Endometrial microvascular endothelial cells (primary cell): ENCODE data around the gene KLHL30. TPM values are rescaled to one million over a fixed set of nuclear protein-coding genes. Genes with fewer than 3 reads are reported as not detected.

Source experiments
- in situ Hi-C: cut with HindIII; loops from 2 replicates; pipeline ENCODE4 v1.10.0; 2017; ENCODE audit warnings: low sequenced_read_pairs, low pct_unique_long_range_greater_than_20kb; ENCODE audit errors: inconsistent ontology term
- total RNA-seq: library from RNA; depleted of rRNA; stranded (reverse); fragments of >200 nt; gene quantifications from one replicate; pipeline ENCODE4 v1.2.3, GENCODE V29; 2015; ENCODE audit errors: inconsistent ontology term

The KLHL30 gene
- total RNA-seq, 1 donor from 2014 or later = not detected

DNA sequence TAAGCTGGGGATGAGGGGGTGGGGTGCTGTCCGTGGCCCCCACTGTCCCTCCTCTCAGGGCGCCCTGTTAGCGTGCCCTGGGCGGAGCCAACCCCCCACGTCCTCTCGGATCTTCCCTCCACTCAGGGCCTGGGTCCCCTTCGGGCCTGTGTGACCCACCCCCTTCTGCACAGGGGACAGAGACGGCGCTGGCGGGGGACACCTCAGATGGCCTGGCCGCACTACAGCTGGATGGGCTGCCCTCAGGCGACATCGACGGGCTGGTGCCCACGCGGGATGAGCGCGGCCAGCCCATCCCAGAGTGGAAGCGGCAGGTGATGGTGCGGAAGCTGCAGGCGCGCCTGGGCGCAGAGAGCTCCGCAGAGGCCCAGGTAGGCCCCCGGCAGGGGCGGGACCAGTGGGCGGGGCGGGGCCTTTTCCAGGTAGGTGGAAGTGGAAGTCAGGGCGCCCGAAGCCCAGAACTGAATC is 9.9 kb upstream of the KLHL30 start:
- in situ Hi-C loops = no loop called here

DNA sequence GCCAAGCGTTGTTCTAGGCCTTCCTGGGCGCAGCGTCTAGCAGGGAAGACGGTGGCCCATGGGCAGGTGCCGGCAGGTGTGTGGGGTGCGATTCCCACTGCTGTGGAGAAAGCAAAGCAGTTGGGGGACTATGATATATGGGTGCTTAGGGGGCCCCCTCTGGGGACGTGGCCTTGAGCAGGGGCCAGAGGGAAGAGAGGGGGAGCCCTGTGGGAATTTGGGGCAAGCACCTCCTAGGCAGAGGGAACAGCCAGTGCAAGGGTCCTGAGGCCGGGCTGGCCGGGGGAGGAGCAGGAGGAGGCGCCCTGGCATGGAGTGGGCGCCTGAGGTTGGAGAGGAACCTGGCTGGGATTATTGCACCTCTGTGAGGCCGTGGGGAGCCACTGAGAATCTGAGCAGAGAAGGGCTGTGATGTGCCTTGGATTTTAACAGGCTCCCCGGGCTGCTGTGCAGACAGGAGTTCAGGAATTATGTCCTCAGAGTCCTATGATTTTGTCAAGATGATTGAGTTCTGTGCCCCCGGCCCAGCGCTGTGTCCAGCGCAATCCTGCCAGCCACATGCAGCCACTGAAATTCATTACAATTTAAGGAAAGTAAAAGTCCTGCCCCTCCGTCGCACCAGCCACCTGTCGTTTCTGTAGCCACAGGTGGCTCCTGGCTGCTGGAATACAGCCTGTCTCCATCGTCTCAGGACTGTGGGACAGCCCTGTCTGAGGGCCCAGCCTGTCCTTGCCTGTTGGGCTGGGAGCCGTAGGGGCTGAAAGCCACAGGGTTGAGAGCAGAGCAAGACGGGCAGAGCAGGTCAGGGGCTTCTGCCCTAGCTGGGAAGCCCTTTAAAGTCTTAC is 9.1 kb upstream of the KLHL30 start:
- in situ Hi-C loops = no loop called here

GRCh38 chr2:238130111-238130695 is 8.3 kb upstream of the KLHL30 start:
- in situ Hi-C loops = no loop called here

- in situ Hi-C loops = no loop called here
Observed at GRCh38 chr2:238130696-238131628, 7.5 kb upstream of the KLHL30 start.

DNA sequence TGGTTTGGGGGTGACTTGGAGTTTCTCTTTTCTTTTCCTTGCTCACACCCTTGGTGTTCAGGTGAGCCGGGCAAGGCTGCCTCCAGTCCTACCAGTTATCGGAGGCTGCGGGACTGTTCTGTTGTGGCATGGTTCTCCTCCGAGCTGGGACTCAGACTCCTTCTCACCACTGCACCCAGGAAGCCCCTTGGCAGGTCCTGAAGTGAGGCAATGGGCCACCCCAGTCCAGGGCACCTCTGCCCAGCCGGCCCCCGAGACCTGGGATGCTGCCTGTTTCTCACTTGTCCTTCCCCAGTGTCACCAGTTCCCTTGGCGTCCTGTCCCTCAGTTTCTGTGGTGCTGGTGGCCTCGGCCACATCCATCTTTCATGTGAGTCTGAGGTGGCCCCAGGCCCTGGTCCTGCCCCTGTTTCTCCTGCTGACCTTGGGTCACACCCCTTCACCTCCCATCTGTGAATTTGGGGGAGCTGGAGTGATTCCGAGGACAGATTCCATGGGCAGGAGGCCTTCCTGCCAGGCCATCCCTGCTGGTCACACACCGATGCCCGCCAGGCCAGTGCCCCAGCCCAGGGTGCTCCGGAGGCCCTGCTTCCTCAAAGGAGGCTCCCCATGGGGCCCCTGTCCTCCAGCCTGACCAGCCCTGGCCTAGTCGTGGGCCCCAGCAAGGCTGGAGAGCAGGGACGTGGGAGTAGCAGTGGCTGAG is 6.6 kb upstream of the KLHL30 start:
- in situ Hi-C loops = no loop called here

DNA sequence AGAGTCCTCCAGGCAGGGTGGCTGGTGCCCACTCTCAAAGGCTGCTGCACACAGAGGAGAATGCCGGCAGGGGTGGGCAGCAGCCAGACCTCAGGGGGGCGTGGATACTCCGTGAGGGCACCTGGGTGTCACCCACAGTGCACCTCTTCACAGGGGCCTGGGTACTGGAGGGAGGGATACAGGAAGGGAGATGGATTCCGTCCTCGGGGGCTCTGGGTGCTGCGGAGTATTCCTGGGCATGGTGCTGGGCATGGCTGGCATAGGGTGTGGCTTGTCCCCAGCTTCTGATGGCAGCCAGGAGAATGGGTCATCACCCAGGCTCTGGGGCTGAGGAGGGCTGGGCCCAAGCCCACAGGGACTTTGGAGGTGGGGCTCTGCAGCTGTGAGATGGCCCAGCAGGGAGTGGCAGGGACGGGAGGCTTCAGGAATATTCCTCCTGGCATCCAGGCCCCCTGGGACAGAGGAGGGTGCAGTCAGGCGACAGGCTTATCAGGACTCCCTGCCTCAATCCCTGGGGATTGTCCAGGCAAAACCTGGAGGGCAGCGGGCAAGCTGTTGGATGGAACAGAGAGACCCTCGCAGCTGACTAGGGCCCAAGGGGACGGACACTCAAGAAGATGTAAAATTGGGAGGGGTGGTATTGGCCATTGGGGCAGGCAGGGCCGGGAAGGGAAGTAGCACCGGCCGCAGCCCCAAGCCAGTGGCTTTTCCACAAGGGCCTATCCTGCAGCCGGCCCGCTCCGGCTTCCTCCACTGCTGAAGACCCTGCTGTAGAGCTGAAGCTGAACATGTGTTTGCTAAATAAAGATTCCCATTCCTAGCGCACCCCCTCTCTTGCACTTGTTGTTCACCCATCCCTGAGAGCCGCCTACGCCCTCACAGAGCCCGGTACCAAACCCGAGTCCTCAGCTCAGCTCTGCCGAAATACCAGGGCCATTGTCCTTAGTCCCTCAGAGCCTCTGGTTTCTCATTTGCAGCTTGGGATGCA is 5.7 kb upstream of the KLHL30 start:
- in situ Hi-C loops = no loop called here

DNA sequence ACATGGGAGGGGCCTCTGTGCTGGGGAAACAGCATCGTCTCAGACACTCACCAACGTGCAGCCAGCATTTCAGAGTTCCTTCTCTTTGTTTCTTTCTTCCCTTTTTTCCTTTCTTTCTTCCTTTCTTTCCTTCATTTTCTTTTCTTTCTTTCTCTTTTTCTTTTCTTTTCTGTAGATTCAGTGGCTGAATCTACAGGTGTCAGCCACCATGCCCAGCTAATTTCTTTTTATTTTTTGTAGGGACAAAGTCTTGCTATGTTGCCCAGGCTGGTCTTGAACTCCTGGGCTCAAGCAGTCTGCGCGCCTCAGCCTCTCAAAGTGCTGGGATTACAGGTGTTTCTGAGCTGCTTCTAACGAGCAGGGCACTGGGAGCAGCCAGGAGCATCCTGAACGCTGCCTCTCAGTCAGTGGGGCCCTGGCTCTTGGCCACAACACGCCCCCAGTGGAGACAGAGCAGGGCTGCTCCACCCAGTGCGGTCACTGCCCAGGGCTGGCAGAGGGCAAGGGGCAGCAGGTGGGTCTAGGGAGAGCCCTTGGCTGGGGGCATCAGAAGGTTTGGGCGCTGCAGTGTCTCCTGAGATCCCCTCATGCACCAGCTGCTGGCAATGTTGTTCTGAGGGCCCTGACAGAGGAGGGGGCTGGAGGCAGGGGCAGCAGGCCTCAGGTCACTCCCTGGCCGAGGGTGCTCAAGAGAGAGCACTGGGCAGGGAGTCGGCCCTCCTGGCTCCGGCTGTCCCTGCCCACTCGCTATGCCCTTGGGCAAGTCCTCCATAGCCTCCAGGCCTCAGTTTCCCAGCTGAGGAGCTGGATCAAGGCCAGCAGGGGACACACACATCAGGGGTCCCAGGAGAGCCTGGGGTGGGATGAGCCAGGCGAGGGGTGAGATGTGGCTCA is 4.7 kb upstream of the KLHL30 start:
- in situ Hi-C loops = no loop called here

DNA sequence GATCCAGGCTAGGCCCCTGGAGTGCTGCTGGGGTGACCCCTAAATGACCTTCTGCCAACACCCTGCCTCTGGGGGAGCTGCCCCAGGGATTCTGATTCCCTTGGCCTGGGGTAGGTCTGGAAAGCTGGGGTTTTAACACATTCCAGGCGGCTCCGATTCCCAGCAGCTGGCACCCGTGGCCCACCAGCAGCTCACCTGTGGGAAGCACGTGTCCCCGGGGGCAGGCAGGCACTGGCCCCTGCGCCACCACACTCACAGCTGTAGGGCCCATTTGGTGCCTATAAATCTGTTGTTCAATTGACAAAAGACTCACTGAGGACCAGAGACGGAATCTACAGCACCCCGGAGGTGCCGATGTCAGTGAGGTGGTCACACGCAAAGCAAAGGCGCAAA is 4.1 kb upstream of the KLHL30 start:
- in situ Hi-C loops = no loop called here

- in situ Hi-C loops = no loop called here
Observed at GRCh38 chr2:238135601-238136150, 2.8 kb upstream of the KLHL30 start.

GRCh38 chr2:238136820-238137537 is 1.5 kb upstream of the KLHL30 start:
- in situ Hi-C loops = no loop called here

DNA sequence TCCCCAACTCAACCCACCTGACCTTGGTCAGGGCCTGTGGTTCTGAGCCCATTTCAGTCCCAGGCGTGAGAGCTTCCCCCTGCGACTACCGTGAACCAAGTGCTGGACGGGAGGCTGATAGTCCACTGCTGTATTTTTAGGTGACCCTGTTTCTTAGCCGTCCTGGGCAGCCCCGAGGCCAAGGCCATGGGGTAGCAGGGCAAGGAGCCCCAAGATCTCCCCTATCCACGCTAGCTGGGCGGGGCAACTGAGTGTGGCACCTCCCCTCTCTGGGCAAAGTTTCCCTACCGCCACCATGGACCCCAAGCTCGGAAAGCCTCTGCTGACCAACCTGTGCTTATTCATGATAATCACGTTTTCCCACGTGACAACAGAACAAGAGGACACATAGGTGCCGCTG is 583 bp upstream of the KLHL30 start:
- in situ Hi-C loops = no loop called here

GRCh38 chr2:238139196-238140039 is 950 bp downstream of the KLHL30 start:
- in situ Hi-C loops = no loop called here

DNA sequence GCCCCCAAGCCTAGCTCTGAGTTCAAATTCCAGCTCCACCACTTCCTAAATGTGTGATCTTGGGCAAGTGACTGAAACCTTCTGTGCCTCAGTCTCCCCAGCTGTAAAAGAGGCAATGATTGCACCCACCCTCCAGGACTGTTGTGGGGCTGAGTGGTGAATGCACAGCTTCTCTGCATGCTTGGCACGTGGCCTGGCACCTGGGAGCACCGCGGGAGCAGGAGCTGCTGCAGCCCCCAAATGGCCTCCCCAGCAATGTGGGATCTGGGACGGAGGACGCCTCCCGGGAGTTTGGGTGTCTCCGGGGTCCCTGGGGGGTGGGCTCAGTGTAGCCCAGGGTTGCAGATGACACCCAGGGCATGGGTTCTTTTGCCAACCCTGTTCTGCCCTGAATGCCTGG is 1.6 kb downstream of the KLHL30 start:
- in situ Hi-C loops = no loop called here

GRCh38 chr2:238140721-238141540 is 2.5 kb downstream of the KLHL30 start:
- in situ Hi-C loops = no loop called here
